T-helper 1 cell (primary cell): Measurements from ENCODE around the gene ARFIP1.
"Not testable (repeated sequence)": the region's sequence is repeated elsewhere in the genome, so short reads cannot be mapped to it uniquely, and the experiment has no call there.

Experiments
- DNase-seq, 5 donors: peaks; one replicate each; pipeline ENCODE4 v3.0.0-alpha.2; 2012 to 2020
- total RNA-seq, 4 donors: gene quantifications; one replicate each; lab custom pipeline; 2026; lab: John Stamatoyannopoulos, UW

The ARFIP1 gene, protein sequence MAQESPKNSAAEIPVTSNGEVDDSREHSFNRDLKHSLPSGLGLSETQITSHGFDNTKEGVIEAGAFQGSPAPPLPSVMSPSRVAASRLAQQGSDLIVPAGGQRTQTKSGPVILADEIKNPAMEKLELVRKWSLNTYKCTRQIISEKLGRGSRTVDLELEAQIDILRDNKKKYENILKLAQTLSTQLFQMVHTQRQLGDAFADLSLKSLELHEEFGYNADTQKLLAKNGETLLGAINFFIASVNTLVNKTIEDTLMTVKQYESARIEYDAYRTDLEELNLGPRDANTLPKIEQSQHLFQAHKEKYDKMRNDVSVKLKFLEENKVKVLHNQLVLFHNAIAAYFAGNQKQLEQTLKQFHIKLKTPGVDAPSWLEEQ
- 8.5 to 15.3 (median 14.7) reads per million in 4 donors for total RNA-seq

DNA sequence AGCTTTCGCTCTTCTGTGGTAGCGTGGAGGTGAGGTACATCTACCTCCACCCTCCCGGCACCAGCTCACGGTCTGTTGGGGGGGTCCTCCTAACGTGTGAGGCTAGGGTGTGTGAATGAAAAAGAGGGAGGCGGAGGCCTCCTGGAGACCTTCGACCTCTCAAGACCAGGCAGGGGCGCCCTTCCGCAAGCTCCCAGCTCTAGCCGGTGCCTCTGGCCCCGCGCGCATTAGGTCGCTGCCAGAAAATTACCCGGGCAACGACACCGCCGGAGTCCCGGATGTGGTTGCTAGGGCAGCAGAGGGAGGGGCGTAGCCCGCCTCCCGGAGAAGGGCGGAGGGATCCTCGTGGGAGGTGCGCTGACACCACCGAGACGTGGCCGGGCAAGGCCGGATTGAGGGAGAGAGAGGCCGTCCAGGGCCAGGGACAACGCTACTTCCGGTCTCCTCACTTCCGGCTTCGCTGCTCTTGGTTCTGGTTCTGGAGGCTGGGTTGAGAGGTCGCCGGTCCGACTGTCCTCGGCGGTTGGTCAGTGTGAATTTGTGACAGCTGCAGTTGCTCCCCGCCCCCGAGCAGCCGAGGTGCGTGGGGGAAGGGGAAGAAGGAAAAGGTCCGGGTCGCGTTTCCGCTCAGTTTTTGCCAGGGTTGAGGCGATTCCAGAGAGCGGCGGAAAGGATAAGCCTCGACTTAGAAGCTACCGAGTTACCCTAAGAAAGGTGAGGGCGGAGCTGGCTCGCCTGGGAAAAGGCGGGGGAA, at the start of gene ARFIP1, which contains the start of gene TIGD4:
TSS of gene ARFIP1 (plus strand) at position 442 of the 754 bp plus-strand sequence. CDS start 49,680 bp downstream, outside the sequence.
TSS of gene TIGD4 (minus strand) at position 218 of the 754 bp plus-strand sequence. CDS start 8,726 bp downstream, outside the sequence.
- DNase-seq = peak; percentile 84 to 96 (median 90)

DNA sequence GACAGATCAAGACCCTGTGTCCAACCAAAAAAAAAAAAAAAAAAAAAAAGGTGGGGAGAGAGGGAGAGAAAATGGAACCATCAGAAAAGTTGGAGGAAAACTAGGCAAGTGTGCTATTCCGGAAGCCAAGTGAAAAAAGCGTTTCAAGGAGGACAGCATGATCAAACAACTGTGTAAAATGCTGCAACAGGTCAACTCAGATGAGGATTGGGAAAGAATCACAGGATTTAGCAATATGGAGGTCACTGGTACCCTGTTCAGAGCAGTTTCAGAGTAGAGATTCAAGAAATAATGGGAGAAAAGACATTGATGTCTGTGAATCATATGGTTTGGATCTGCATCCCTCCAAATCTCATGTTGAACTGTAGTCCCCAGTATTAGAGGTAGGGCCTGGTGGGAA, 47.8 kb upstream of the ARFIP1 start:
- DNase-seq = no peak

DNA sequence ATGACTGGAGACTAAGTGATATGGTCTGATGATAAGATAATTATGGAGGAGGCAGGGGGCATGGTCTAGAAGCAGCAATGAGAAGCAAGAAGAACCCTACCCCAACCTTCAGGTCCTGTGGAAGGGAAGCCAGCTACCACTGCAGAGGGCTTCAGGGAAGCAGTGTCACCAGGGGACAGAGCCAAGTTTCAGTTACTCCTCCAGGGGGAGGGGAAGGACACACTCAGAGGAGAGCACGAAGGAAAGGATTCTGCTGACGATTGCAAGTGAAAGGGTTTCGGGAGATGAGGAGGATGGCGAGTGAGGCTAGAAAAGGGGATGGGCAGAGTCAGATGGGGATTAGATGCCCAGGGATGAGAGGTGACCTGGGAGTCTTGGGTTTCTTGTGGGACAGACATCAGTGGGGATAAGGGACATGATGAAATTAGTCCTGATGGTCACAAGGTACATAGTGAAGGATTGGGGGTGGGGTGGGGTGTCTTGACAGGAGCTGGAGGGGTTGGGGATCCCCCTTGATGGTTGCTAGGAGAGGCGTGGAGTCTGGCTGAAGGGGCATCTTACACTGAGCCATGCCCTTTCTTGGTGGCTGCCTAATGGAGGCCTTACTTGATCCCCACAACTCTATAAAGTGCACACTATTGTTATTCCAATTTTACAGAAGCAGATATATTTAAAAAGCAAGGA, 45.6 kb upstream of the ARFIP1 start:
- no peak for DNase-seq

DNA sequence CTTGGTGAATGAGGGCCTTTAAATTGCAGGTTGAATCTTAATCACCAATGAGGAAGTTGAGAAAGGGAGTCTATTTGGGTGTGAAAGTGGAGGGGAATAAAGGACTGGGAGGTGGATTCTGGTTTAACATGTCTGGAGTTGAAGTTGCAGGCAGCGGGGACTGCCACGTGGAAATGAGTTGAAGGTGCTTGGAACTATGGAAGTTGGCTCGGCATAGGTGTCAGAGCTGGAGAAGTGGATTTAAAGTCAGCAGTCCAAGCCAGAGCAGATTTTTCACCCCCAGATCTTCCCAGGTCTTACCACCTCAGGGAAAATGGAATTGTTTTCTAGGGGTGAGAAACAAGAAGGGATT, 45.1 kb upstream of the ARFIP1 start:
- no peak for DNase-seq

DNA sequence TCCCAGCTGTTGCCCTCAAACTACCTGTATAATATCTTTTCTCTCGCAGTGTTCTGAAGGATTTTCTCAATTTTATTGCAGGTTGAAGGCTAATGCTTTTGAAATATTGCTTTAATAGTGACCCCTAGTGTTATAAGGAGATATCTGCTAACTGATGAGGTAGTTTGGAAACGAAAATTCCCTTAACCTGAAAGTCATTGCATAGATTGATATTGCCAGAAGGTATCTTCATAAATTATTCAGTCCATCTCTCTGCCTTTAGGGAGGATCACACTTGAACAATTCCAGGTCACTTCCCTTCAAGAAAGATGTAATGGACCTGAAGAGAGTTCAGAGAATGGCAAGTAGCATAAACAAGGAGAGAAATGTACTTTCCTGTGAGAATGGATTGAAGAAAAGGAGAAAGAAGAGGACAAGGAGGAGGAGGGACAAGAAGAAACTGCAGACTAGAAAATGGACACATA, 44.3 kb upstream of the ARFIP1 start:
- DNase-seq = peak in 1 of 5 donors; percentile 44

DNA sequence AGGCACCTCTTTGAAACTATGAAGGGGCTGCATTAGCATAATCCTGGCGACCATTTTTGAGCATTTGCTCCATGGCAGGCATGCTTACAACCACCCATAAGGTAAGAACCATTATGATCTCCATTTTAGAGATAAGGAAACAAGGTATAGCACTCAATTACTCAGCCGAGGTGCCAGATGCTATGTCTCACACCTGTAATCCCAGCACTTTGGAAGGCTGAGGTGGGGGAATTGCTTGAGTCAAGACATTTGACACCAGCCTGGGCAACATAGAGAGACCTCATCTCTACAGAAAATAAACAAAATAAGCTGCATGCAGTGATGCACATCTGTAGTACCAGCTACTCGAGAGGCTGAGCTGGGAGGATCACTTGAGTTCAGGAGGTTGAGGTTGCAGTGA, 43.8 kb upstream of the ARFIP1 start:
- no peak for DNase-seq

DNA sequence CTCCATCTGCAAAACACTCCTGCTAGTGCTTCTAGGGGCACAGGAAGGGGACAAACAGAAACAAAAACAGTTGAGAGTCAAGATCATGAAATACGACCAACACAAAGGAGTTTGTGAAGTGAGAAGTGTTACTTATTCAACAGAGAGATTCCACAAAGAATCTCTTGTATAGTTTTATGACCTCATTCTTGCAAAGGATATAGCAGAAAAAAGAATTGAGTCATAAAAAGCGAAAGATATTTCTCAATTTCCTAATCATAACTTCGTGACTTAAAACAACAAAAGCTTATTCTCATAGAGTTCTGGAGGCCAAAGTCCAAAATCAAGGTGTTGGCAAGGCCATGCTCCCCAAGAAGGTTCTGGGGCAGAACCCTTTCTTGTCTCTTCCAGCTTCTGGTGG, 40.9 kb upstream of the ARFIP1 start:
- no peak for DNase-seq

DNA sequence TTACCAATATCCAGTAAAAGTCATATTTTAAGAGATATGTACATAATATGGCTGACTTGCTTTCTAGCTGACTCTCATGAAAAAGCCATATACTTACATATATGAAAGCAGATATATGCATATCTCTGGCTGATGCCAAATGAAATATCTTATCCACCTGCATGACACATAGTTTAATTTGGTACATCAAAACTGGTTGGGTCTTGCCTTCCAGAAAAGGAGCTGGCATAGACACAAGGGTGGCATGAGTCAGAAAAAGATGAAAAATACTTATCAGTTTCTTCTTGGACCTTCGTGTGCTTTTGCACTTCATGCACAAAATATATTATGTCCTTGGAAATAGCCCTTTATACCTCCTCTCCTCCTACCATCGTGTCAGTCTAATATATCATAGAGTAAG, 32.3 kb upstream of the ARFIP1 start:
- DNase-seq = no peak

DNA sequence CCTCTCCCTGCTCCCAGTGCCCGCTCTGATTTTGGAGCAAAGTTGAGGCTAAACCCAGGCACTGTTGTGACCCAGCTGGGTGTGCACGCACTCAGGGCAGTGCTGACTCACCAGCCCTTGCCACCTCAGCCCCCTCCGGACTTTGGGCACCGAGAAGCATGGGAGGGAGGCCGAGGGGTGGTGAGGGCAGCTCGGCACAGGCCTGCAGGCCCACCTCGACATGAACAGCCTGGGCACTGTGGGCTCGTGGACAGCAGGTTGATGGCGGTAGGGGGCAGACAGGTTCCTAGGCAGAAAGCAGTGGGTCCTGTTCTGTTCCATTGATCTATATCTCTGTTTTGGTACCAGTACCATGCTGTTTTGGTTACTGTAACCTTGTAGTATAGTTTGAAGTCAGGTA, 31.1 kb upstream of the ARFIP1 start:
- no peak for DNase-seq

DNA sequence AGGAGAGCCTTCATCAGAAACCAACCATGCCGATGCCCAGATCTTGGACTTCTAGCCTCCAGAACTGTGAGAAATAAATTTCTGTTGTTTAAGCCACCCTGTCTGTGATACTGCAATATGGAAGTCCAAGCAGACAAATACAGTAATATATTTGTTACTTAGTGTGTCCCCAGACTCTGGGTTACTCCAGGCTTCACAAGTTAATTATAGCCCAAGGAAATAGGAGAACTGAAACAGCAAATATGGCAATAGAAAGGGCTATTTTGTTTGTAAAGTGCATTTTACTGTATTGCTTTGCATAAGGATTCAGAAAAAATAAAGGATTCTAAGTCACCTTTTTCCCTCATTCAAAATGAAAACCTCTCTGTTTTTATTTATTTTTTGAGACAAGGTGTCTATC, 16.0 kb upstream of the ARFIP1 start:
- no peak for DNase-seq

DNA sequence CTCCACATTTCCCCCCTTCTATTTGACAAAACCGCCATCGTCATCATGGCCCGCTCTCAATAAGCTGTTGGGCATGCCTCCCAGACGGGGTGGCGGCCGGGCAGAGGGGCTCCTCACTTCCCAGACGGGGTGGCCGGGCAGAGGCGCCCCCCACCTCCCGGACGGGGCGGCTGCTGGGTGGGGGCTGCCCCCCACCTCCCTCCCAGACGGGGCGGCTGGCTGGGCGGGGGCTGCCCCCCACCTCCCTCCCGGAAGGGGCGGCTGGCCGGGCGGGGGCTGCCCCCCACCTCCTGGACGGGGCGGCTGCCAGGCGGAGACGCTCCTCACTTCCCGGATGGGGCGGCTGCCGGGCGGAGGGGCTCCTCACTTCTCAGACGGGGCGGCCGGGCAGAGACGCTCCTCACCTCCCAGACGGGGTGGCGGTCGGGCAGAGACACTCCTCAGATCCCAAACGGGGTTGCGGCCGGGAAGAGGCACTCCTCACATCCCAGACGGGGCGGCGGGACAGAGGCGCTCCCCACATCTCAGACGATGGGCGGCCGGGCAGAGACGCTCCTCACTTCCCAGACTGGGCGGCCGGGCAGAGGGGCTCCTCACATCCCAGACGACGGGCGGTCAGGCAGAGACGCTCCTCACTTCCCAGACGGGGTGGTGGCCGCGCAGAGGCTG, 14.6 kb upstream of the ARFIP1 start:
- not testable (repeated sequence) for DNase-seq

DNA sequence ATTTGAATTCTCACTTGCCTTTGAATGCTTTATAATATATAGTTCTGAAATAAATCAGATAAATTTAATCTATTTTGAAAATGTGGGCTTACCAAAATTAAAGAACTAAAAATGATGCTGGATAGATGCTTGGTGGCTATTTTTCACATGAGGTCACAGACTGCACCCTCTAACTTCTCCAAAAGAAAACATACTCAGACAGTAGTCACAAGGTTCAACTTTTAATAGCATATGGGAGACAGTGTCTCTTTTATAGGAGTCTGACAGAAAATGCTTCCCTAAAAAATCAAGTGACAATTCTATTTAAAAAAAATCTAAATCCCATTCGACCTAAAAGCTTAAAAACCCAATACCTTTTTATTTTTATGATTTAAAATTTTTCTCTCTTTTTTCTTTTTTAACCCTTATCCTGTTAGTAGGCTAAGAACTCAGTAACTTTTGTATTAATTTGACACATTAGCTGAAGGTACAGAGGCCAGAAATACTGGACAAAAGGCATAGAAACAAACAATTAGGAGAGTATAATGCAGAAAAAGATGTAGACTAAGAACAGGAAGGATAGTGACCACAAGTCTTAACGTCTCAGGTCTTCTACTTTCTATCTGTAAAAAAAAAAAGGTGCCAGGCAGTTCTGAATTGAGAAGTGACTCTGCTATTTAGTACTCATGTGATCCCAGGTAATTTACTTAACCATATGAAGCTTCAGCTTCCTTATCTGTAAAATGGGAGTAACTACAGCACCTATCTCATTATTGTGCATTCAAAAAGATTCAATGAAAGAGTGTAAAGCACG, 7.8 kb upstream of the ARFIP1 start:
- peak in 1 of 5 donors; percentile 54 for DNase-seq

DNA sequence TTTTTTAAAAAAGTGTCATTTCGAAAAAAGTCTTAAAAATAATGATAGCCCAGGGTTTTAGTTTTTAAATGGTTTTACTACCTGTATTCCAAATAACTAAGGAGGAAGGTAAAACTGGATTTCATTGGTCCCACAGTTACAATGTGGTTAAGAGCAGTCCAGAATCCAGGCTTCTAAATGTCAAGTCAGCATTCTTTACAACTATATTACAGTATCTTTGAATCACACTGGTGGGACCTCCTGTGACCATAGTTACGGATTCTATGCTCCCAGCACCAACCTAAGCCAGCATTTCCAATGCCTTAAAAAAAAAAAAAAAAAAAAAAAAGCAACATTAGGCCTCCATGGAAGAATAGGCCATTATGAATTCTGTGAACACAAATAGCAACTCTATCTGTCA, 6.4 kb upstream of the ARFIP1 start:
- no peak for DNase-seq

DNA sequence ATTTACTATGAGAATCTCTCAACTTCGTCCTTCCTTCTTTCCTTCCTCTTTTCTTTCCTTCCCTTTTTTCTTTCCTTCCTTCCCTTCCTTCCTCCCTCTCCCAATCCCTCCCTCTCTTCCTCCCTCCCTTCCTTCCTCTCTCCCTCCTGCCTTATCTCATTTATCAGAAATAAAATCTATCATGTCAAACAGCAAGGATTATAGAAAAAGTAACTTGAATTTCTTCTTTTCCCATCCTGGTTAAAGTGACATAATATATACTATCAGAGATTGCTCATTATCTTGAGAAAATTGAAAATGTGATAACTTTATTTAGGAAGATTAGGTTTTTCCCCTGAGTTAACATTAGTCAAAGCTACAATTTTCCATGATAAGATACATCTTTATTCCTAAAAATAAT, 5.8 kb upstream of the ARFIP1 start:
- no peak for DNase-seq

DNA sequence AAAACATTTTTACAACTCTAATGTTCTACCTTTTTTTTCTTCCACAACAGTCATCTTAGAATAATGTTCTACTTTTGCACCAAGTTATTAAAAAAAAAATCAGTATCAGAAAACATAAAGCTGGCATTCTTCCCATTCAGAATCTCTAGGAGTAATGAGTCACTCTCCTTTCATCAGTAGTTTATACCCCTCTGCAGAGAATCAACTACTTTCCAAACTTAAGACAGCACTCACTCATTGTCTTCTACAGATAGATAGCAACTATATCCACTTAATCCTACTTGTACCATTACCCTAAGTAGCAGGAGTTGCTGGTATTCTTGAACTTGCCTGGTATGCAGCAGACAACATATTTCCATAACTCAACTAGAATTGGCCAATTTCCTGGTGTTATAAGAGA, 3.4 kb upstream of the ARFIP1 start:
- DNase-seq = no peak

DNA sequence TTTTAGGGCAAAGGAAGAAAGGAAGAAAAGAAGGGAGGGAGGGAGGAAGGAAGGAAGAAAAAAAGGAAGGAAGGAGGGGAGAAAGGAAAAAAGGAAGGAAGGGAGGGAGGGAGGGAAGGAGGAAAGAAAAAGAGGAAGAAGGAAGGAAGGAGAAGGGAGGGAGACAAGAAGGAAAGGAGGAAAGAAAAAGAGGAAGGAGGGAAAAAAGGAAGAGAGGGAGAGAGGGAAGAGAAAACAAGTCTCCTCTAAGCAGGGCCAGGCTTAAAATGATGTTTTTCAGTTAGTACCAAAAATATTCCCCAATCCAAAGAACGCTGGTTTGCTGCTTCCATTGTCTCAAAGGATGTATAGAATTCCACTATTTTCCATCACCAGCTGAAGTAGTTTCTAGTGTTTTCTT, 2.3 kb upstream of the ARFIP1 start:
- no peak for DNase-seq

DNA sequence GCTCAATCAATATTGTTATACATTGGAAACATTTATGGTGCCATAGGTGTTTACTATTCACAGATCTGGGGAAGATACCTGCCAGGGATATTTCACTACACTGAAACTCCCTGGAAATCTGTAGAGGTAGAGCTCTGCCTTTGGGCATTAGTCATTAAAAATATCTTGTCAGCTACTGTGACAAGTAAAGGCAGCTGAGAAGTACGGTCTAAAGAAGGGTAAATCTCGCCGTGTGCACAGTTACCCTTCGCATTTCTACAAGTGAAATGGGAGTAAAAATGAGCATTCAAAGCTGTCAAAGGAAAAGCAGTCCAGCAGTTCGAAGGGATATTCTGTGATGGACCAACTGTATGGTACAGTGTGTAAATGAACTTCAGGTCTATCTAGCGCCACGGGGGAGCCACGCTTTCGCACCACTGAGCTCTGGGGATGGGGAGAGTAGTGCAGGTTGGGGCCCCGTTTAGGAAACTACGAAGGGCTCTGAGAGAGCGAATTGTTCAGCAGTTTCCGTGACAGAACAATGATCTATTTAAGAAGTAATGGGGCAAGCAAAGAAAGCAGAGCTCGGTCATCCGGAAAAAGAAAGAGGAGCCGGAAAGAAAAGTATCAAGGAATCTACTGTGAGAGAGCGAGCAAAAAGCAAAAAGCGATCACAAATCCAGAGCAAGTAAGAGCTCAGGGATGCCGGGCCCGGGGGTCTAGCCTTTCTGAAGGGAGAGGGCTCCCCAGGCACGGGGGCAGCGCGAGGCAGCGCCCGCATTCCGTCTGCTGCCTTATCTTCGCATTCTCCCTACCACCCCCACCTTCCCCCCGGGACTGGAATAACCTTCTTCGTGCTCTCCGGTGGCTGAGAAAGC, 870 bp upstream of the ARFIP1 start:
- DNase-seq = peak in 2 of 5 donors; percentile 6 to 49

DNA sequence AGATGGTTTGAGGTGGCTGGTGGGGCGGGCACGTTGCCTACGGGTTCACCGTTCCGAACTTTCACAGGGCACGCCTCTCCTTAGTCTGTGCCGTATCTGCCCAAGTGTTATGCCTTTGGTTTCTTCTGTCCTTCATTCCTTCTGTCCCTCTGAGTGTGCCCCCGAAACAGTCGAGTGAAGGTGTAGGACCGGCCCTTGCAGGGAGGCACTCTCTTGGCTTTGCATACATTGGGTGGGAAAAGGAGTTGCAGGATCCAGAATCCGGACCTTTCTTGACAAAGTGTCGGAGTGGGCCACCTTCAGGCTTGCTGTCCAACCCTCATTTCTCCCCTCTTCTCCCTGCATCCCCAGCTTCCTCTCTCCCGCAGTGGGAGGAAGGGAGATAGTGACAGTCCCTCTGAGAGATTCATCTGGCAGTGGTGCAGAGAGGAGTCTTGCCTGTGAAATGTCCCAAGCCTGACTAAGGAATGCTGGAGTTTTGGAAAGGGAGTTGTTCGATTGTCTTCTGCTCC, 569 bp downstream of the ARFIP1 start:
- peak in 2 of 5 donors; percentile 65 to 70 for DNase-seq

DNA sequence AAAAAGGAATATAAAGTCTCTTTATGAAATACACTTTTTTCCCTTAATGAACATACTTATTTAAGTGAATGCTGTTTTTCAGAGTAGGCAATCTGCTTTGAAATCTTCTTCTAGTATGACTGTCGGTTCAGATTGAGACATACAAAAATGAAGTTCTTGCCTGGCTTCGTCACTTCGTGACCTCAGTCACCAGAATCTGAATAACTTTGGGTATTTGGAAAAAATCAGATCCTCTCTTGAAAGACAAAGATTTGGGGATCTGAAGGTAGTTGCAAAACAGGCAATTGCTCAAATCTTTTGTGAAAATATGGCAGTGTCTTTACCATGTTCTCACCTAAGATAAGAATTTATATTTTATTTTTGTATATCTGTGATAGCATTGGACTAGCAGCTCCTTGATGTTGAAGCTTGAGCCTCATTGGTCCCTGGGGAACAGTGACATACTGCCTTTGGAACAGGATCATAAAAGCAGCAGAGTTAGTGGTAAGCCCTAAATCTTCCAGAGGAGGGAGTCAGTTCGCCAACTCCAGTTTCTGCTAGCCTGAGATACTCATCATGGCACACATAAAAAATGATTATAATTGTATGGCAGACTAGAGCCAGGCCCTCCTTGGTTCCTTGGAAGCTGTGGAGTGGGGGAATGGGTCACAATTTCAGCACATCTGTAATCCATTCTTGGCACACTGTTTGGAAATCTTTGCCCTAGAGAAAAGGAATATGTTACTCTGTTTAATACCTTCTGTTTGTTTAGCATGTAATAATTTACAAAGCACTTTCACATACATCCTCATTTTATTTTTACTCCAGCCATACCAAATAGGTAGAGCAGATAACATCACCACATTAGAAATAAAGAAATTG, 5.0 kb downstream of the ARFIP1 start:
- DNase-seq = no peak
